Fibroblast of skin of back (primary cell): Measurements from ENCODE around the gene CAPN12.

Experiments
- DNase-seq: peaks from one replicate; pipeline ENCODE4 v3.0.0-alpha.2; 2013

The CAPN12 gene

GRCh38 chr19:38725469-38726283 is 18.6 kb downstream of the CAPN12 start:
- DNase-seq = no peak

GRCh38 chr19:38723990-38724854 is 20.1 kb downstream of the CAPN12 start:
- DNase-seq = no peak

- no peak for DNase-seq
Measured at GRCh38 chr19:38723606-38723965, 20.7 kb downstream of the CAPN12 start.

- no peak for DNase-seq
Measured at GRCh38 chr19:38722947-38723605, 21.2 kb downstream of the CAPN12 start.

- no peak for DNase-seq
Measured at GRCh38 chr19:38721979-38722773, 22.1 kb downstream of the CAPN12 start.

- no peak for DNase-seq
Measured at GRCh38 chr19:38721496-38721895, 22.8 kb downstream of the CAPN12 start.

- no peak for DNase-seq
Measured at GRCh38 chr19:38720559-38721236, 23.6 kb downstream of the CAPN12 start.

GRCh38 chr19:38719761-38720558 is 24.3 kb downstream of the CAPN12 start:
- DNase-seq = peak; percentile 21

DNA sequence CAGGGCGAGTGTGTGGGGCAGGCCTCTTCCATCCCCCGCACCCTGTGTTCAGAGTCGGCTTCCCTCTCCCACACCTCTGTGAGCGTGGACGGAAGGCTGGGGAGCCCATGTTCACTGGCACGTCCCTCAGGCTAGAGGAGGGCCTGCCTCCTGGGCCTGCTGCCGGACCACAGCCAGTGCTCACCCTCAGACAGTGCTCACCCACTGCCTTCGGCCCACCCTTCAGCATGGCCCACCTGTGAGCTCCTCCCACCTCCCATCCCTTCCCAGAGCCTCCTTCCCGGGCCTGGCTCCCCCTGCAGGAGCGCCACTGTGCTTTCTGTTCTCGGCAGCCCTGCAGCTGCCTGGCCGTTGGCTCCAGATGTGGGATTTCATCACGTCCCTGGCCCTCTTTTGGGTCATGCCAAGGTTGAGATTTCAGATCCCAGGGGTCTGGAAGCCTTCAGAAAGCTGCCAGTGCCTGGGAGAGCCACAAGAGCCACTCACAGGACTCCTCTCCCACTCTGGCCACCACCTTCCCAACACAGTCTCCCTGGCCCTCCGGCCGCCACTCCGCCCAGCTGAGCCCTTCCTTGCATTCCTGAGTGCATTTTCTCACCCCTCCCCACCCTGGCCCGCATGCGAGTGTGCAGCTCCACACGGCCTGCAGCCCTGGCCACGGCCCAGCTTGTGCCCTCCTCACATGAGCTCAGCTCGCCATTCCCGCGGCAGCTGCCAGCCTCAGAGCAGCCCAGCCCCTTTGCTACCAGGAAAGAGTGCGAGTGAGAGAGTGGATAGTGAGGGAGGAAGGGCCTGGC is 25.3 kb downstream of the CAPN12 start:
- peak; percentile 88 for DNase-seq

DNA sequence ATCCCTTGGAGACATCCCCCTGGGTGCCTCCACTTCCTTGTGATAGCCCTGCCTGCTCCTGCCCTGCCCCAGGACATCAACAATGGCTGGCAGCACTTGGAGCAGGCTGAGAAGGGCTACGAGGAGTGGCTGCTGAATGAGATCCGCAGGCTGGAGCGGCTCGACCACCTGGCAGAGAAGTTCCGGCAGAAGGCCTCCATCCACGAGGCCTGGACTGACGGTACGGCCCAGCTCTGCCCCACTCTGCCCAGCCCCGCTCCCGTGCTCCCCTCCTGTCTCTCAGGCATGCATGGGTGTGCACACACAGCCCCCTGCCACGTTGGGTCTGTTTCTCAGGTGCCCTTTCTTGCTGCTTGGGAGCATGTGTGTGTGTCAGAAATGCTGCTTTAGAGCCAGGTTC is 26.4 kb downstream of the CAPN12 start:
- no peak for DNase-seq

- DNase-seq = no peak
Measured at GRCh38 chr19:38717051-38717450, 27.2 kb downstream of the CAPN12 start.

- no peak for DNase-seq
Measured at GRCh38 chr19:38715555-38715954, 28.7 kb downstream of the CAPN12 start.

- no peak for DNase-seq
Measured at GRCh38 chr19:38714354-38714778, 29.9 kb downstream of the CAPN12 start.

- no peak for DNase-seq
Measured at GRCh38 chr19:38713865-38714264, 30.4 kb downstream of the CAPN12 start.

DNA sequence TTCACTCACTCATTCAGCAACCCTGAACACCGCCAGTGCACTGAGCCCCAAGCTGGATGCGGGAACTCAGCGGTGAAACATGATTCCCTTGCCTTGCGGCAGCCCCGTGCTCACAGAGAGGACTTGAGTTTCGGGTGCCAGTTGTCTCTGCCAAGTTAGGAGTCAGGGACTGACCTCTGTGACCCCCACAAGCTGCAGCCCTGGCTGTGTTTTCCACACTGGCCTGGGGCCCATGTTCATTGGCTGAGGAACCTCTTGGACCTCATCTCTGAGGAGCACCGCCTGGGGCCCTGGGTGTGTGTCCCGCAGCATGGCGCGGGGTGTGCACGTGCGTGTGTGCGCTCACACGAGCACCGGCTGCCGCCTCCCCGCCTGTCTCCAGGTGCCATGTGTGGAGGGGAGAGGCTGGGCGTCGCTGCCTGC is 31.0 kb downstream of the CAPN12 start:
- DNase-seq = no peak

DNA sequence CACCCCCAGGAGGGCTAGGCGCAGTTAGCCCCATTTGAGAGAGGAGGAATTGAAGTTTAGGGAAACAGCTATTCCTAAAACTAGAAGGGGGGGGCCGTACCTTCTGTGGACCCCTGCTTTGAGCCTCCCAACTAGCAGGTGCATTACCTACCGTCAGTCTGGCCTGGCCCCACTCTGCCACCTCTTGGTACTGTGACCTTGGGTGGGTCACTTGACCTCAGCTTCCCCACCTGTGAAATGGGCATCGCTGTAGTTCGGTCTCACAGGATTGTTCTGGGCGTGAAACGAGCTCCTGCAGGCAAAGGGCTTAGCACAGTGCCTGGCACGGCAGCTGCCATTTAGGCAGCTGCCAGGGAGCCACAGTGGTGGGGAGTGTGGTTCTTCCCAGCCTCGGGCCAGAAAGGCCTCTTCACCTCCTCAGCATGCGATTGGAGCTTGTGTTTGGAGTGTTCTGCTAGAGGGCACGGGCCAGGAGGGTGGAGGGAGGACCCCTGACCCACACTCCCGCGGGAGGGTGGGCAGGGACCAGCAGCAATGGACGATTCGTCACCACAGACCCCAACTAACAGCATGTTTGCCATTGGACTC is 32.0 kb downstream of the CAPN12 start:
- no peak for DNase-seq

GRCh38 chr19:38711726-38712153 is 32.5 kb downstream of the CAPN12 start:
- peak; percentile 87 for DNase-seq

- DNase-seq = no peak
Measured at GRCh38 chr19:38710928-38711725, 33.1 kb downstream of the CAPN12 start.

- no peak for DNase-seq
Measured at GRCh38 chr19:38710416-38710702, 33.9 kb downstream of the CAPN12 start.
